Cortex of kidney (tissue), 1 donor: Measurements from ENCODE around the gene PLA2G6.
A peak's percentile ranks its signal among the peaks of the same experiment; 100 is the strongest.

Experiments used
- DNase-seq: peaks from one replicate; lab custom pipeline; 2025; lab: John Stamatoyannopoulos, UW

Gene PLA2G6

DNA sequence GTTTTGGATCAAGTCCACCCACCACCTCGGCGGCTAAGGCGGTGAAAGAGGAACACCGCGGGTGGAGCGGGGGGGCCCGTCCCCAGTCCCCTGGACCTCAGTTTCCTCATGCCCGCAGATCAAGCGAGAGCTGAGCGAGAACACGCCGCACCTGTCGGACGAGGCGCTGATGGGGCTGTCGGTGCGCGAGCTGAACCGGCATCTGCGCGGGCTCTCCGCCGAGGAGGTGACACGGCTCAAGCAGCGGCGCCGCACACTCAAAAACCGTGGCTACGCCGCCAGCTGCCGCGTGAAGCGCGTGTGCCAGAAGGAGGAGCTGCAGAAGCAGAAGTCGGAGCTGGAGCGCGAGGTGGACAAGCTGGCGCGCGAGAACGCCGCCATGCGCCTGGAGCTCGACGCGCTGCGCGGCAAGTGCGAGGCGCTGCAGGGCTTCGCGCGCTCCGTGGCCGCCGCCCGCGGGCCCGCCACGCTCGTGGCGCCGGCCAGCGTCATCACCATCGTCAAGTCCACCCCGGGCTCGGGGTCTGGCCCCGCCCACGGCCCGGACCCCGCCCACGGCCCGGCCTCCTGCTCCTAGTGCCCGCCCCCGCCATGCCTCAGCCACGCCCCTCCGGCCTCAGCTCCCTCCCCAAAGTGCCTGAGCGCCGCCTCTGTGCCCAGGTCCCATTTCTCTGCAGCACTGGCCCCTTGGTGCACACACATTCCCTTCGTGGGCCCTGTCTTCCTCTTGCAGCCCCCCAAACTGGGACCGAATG, 32.8 kb upstream of the PLA2G6 start:
- no peak for DNase-seq

DNA sequence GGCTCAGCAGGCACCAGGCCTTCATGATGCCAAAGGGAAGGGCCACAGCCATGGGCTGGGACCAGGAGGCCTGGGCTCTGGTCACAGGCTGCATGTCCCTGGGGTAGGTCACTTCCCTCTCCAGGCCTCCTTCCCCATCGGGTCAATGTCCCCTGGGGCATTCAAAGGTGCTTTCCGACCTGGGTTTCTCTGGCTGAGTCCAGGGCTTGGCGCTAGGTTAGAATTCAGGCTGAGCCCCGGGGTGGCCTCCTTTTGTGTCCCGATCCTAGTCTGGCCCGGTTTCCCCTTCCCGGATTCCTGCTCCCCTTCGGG, 32.3 kb upstream of the PLA2G6 start:
- DNase-seq: no peak

DNA sequence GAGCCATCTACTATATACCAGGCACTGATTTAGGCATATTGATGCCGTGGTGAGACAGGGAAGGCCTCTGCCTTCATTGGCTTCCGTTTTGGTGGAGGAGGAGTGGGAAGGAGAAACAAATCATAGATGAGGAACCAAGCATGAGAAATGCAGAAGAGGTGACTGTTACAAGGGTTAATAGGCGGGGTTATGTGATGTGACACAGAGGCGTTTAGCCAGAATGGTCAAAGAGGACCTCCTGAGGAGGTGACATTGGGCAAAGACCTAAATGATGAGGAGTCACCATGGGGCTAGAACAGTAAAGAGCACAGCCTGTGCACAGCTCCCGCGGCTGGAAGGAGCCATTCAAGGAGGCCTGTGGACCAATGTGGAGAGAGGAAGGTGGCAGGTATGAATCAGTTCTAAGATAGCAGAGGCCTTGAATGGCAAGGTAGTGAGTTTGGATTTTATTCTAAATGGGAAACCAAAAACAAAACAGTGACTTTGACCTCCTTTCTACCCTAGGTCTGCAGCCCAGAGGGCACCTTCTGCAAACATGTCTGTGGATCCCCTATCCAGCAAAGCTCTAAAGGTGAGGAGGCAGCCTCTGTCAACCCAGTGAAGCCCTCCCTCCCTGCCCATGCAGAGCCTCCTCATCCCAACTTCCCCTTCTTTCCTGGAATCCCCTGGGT, 31.8 kb upstream of the PLA2G6 start:
- DNase-seq: no peak

DNA sequence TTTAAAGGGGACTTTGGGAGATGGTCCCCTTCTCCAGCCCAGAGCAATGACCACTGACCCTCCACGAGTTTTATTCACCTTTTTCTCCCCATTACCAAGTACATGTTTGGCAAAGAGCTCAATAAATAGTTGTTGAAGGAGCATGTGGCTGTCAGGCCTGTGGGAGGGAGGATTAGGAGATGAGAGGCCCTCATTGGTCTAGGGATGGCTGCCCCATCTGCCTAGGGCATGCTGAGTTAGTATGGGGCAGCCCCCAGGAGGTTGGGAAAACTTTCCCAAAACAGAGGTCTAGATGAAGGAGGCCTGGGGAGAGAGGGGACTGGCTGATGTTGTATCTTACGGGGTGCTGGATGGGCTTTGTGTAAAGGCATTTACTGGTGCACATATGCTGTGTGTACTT, 30.8 kb upstream of the PLA2G6 start:
- no peak for DNase-seq

DNA sequence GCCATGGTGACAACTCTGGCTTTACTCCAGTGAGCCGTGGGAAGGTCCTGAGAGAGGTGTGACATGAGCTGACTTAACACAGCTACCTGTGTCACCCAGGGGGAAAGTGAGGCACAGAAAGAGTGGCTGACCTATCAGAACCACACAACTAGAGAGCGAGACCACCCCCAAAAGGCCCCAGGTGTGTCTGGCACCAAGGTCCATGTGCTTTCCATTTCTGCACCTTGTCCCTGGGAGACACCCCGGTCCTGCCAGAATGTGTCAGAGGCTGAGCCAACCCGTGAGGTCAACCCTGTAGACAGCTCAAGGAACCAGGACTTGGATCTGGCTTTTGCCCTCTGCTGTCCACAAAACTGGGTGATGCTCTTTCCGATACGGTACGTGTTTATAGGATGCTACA, 29.9 kb upstream of the PLA2G6 start:
- no peak for DNase-seq

DNA sequence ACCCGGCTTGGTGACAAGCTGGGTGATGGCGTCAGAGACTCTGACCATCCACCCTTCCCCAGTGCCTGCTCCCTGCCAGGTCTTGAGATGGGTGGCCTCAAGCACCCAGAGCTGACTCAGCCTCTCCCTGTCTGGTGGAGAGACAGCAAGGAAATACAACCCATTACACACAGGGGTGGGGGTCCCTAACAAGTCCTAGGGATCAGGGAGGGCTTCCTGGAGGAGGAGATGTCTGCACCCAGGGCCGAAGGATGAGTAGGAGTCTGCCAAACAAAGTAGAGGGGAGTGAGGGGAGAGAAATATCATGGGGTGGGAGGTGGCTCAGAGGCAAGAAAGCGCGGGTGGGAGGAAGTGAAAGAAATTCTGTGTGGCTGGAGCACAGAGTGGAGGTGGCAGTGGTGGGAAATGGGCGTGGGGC, 26.9 kb upstream of the PLA2G6 start:
- no peak for DNase-seq

DNA sequence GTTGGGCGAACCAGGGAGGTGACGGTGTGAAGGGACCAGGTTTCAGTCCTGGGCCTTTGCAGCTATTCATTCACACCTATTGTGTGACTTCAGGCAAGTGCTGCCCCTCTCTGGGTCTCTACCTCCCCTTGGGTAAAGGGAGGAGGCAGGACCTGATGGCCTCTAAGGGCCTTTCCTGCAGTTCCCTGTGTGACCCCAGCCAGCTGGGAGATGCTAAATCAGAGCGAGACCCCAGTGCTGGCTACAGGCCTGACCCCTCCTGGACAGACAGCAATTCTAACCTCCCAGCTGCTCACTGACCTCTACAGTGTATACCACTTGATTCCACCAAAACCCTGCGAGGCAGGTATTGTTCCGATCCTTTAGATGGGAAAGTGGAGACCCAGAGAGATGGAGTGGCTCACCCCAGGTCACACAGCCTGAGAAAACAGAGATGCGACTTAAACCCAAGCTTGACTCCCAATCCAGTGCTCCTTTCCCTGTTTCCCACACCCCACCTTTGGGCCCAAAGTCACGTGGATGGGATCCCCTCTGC, 26.3 kb upstream of the PLA2G6 start:
- no peak for DNase-seq

DNA sequence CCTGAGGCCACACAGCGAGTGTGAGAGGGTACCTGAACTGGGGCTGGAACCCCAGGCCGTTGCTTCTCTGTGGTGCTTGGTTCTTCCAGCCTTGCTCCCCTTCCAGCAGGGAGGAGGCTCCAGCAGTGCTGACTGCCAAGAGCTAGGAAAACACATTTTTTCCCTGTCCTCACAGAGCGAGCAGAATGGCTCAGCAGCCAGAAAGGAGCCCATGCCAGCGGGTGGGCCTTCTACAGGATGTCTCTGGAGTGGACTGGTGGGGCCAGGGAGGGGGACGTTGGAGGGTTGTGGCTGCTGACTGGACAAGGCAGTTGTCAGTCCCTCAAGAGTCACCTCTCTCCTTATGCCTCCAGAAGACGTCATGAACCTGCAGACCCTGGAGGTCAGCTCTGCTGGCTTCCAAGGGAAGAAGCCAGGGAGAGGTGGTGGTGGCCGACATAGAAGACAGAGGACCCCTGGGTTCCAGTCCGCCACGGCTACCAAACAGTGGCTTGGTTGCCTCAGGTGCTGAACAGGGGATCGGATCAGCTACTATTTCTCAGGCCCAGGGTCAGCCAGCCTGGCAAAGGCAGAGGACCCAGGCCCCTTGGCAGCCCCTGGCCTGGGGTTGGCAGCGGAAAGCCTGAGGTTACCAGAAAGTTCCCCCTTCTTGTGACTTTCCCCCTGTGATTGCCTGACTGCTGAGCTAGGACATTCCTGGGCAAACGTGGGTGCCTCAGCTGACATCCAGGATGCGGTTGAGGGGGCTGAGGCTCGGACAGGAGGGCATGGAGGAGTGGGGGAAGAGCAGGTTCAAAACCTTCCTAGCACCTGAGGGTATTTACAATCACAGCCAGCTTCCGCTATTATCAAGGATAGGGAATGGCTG, 23.9 kb upstream of the PLA2G6 start:
- no peak for DNase-seq

DNA sequence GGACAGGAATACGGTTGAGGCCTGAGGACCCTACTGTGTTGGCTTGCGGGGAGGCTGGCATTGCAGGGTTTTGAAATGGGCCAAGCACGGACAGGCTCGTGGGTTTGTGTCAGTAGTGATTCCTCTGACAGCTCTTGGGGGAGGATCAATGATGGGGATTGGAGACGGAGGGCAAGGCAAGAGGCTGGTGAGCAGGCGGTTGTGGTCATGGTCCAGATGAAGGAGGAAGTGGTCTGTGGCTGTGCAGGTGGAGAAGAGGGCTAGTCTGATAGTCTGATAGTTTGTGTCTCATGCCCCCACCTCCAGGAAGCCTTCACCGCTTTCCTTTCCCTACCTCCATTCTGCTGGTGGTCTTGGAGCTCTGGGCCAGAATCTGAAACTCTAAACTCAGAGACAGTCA, 23.2 kb upstream of the PLA2G6 start:
- DNase-seq: no peak

DNA sequence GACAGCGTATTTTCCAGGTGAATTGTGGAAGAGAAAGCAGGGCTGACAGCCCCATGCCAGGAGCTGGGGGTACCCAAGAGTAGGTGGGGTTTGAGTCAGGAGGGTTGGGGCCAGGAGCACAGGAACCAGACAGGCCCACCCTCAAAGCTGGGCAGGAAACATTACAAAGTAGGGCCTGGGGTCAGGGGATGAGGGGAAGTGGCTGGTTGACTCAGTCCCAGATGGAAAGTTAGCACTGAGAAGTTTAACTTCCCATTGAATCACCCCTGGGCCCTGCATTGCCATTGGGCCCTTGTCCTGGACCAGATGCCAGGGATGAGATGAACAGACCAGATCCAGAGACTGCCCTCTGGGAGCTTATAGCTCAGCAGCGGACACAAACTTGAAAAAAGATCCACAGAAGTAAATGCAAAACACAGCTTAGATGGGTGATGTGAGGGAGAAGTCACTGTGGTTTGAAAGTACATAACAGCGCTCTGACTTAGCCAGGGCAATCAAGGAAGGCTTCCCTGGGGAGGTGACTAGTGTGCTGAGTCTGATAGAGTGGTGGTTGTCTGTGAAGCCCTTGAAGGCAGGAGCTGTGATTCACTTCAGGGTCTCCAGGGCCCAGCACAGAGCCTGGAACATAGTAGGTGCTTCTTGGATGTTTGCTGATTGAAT, 22.4 kb upstream of the PLA2G6 start:
- no peak for DNase-seq

DNA sequence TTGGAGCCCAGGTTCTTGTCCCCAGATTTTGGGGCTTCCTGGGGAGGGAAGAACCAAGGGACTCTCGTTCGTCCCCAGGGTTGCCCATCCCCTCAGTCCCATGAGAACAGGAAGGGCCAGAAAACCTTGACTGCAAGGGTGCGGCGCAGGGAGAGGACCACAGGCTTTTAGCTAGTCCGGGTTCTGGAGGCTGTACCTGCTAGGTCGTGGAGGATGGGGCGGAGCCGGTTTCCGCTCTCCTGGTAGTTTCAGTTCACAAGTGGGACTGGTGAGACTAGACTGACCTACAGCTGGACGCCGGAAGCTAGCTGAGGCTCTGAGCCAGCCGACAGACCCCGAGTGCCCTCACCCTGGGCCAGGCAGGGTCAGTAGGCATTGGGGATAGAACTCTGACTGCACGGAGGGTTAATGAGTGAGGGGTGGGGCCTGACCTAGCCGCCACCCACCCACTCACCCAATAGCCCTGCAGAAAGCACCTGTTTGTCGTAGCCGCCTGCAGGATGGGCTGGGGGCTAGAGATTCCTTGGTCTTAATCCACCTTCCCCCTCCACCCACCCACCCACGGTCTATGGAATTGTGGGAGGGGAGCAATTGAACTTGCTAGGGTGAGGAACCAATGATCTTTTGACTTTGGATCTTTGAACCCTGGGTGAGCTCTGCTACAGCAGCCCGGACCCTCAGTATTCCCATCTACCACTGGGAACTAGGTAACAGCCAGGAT, 21.6 kb upstream of the PLA2G6 start:
- no peak for DNase-seq

DNA sequence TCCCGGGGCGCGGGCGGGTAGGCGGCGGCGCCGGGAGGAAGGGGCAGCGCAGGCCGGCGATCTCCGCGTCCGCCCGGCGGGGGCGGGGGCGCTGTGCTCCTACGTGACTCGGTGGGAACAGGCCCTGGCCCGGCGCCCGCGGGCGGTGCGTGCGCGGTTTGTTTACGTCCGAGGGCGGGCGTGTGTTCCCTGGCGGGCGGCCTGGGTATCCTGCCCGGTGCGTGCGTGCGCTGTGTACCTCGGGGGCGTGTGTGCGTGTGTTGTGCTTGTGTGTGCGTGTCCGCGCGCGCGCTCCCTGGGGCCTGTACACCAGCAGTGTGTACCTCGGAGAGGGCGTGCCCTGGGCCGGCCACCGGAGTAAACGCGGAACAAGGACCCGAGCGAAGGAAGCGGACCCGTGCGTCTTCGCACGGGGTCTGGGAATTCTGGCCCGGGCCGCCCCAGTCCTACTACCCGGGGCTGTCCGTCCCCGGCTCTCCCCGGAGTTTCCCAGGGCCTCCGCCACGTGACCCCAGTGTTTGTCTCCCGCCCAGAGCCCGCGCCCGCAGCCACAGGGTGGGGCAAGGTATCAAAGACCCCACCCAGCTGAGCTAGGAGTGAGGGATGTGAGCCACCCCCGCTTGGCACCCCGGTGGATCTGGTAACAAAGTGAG, 20.9 kb upstream of the PLA2G6 start:
- no peak for DNase-seq

DNA sequence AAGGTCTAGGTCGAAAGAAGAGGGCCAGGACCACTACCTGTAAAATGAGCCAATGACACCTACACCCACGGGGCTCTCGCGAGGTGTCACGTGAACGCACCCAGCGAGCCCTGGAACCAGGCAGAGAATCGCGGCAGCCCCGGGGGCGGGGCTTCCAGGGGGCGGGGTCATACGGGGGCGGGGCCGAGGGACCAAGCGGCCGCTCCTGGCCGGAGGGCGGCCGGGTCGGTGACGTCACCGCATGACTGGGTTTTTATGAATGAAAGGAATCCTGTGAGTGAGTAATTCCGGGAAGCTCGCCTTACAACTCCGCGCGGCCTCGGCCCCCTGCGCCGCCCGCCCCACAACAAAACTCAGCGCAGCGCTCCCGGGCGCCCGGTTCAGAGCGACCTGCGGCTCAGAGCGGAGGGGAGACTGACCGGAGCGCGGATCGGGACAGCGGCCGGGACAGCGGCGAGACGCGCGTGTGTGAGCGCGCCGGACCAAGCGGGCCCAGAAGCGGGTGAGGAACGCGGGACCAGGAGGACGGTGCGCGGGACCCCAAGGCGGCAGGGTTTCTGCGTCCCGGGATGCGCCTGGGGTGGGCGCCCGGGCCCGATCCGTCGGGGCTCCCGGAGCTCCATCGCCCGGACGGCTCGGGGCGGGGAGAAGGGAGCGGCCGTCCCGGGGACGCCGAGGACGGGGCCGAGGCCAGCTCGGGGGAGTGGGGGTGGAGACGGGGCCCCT, 20.2 kb upstream of the PLA2G6 start, which contains the start of gene MAFF:
Gene MAFF, plus strand, starts transcription at position 284 of the 726 bp plus-strand sequence. CDS start 11,860 bp downstream, outside the sequence.
- DNase-seq: peak; percentile 46

DNA sequence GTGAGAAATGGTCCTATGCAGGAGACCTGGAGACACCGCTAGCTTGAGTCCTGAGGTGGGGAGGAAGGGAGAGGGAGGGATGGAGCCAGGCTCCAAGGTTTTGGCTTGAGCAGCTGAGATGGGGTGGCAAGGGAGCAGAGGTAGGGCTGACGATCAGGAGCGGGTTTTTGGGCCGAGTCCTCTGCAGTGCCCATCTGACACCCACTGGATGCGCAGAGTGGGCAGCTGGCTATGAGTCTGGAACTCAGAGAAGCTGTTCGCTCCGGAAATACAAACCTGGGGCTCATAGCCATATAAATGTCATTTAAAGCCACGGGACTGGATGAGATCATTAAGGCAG, 19.7 kb upstream of the PLA2G6 start:
- no peak for DNase-seq

DNA sequence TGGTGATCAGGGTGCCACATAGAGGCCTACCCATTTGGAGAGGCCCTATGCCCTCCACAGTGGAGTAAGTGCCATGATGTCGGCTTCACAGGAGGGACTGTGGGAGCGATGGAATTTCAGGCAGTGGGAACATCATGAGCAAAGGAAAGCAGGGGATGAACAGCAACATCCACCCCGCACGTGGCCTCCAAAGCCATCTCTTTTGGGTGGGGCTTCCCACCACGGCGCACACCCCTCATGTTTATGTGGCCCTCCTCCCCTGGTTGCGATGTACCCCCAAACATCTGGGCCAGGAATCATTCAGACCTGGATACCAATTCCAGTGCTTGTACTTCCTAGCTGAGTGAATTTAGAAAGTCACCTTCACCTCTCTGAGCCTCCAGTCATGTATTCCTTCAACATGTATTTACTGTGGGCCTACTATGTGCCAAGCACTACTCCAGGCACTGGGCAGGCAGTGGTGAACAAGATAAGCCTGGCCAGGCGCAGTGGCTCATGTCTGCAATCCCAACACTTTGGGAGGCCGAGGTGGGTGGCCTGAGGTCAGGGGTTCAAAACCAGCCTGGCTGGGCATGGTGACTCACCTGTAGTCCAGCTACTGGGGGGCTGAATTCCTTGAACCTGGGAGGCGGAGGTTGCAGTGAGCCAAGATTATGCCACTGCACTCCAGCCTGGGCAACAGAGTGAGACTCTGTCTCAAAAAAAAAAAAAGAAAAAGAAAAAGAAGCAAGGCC, 18.4 kb upstream of the PLA2G6 start:
- no peak for DNase-seq

DNA sequence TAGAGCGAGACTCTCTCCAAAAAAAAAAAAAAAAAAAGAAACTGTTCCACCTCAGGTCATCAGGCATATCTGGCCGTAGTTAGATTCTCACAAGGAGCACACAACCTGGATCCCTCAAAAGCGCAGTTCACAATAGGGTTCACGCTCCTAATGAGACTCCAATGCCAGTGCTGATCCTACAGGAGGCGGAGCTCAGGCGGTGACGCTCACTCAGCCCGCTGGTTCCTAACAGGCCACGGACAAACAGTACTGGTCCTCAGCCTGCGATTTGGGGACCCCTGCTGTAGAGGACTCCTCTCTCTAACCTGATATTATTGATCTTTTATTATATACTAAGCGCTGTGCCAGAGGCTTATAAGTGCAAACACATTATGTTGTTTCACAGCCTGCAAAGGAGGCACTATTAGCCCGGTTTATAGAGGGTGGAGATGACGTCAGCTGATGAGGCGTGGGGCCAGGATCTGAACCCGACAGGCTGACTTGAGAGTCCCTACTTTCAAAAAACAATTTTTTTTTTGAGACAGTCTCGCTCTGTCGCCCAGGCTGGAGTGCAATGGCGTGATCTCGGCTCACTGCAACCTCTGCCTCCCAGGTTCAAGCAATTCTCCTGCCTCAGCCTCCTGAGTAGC, 15.3 kb upstream of the PLA2G6 start:
- DNase-seq: no peak

DNA sequence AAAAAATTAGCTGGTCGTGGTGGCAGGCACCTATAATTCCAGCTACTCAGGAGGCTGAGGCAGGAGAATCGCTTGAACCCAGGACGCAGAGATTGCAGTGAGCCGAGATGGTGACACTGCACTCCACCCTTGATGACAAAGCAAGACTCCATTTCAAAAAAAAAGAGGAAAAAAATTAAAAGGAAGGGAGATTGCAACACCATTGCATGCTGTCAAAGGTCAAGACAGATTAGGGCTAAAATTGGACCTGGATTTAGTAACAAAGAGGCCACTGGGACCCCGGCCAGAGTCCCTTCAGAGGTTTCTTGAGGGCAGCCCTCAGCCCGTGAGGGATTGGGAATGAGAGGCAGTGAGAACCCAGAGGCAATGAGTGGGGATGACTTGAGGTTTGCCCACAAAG, 11.9 kb upstream of the PLA2G6 start:
- DNase-seq: no peak

DNA sequence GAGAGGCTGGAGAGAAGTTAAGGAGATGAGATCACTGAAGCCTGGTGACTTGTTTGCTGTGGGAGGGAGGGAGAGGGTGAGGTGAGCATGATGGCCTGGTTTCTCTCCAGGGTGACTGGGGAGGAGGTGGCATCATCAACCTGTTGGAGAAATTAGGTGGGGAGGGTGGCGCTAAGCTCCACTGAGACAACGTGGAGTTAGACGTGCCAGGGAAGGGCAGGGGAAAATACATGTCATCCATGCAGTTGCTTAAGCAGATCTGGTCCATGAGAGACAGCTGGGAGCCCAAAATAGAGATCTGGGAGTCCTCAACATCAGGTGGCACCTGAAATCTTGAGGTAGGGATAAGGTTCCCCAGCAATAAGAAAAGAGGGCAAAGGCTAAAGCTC, 10.8 kb upstream of the PLA2G6 start:
- no peak for DNase-seq
